ENCODE data around the gene LITAFD. TPM values are rescaled to one million over a fixed set of nuclear protein-coding genes. Genes with fewer than 3 reads are reported as not detected.

Gene LITAFD
- polyA plus RNA-seq, 1 donor from 2014 or later: not detected

DNA sequence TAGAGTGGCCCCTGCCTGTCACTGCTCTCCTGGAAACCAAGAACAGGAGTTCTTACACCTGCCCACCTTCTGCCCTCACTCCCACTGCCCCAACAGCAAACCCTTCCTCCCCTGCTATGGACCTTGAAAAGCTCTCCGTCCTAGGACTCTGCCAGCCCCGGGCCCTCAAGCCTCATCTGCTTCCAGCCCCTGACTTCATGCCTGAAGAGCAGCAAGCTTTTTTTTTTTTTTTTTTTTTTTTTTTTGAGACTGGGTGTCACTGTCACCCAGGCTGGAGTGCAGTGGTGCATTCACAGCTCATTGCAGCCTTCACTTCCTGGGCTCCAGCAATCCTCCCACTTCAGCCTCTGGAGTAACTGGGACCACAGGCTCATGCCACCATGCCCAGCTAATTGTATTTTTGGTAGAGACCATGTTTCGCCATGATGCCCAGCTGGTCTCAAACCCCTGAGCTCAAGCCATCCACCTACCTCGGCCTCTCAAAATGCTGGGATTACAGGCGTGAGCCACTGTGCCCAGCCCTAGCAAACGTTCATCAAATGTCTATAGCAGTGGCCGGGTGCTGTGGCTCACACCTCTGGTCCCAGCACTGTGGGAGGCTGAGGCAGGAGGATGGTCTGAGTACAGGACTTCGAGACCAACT lies 30.3 kb upstream of the LITAFD start:
- Mint-ChIP-seq H3K36me3 (peaks cover 6% of the 10 kb centered on the region), H3K4me1 (peaks cover 4 to 20% (median 7%) of the 10 kb centered on the region in 3 donors), H3K27me3 (no peaks in the 10 kb centered on the region), H3K9me3 (no peaks in the 10 kb centered on the region), H3K4me3 (peak overlapping the region in 1 of 4 donors; percentile 57), H3K27ac (peak overlapping the region in 2 of 3 donors; percentile 23 to 72)

DNA sequence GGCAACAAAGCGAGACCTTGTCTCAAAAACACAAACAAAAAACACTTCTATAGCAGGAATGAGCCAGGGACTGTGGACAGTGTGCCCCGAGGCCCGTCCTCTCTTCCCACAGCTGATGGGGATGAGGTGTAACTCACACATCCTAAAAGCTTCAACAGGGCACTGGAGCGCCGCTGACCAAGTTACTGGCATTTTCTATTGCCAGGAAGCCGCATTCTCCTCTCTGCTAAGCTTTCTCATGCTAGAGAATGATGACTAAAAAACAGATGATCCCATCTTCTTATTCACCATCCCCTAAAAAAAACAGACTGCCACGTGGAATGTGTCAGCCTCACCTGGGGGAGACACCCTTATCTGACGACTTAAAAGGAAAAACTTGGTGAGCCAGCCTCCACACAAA lies 29.6 kb upstream of the LITAFD start:
- H3K36me3 Mint-ChIP-seq: peaks cover 8% of the 10 kb centered on the region

DNA sequence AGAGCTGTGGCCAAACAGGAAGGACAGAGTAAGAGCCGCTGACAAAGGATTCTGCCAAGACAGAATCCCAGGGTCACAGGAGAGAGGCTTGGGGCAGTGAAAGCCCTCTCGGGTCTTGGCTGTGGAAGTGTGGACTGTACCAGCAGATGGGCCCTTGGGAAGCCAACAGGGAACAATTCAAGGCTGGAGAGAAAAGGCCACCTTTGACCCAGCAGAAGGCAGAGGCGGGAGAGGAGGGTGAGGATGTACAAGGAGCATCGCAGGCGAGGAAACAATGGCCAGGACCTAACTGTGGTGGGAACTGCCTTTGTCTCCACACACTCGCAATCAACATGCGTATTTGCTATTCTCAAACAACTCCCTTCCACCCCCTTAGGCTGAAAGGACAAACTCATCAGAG lies 29.0 kb upstream of the LITAFD start:
- Mint-ChIP-seq H3K9me3 (no peaks in the 10 kb centered on the region), H3K4me3 (peak overlapping the region in 1 of 4 donors; percentile 9), H3K4me1 (peaks cover 4 to 22% (median 10%) of the 10 kb centered on the region in 3 donors), H3K36me3 (peaks cover 8% of the 10 kb centered on the region), H3K27me3 (no peaks in the 10 kb centered on the region), H3K27ac (no peak overlapping the region)

More for the DNA sequence above, 29.6 kb upstream of the LITAFD start:
- Mint-ChIP-seq H3K27me3 (no peaks in the 10 kb centered on the region), H3K4me3 (no peak overlapping the region), H3K27ac (no peak overlapping the region), H3K9me3 (no peaks in the 10 kb centered on the region), H3K4me1 (peaks cover 4 to 22% (median 10%) of the 10 kb centered on the region in 3 donors)

DNA sequence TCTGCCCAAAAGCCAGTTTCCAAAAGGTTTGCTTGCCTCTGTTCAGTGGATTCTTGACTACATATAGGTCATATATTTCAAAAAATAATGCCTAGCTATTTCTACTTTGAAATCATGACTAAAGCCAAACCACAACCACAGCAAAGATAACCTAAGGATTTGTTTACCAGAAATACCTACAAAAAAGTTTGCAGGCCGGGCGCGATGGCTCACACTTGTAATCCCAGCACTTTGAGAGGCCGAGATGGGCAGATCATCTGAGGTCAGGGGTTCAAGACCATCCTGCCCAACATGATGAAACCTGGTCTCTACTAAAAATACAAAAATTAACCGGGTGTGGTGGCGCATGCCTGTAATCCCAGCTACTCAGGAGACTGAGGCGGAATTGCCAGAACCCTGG lies 28.5 kb upstream of the LITAFD start:
- H3K4me3 Mint-ChIP-seq: no peak overlapping the region
- no peaks in the 10 kb centered on the region for H3K9me3 Mint-ChIP-seq
- H3K36me3 Mint-ChIP-seq: peaks cover 8% of the 10 kb centered on the region
- H3K27ac Mint-ChIP-seq: no peak overlapping the region
- no peaks in the 10 kb centered on the region for H3K27me3 Mint-ChIP-seq
- peaks cover 4 to 22% (median 11%) of the 10 kb centered on the region in 3 donors for H3K4me1 Mint-ChIP-seq

DNA sequence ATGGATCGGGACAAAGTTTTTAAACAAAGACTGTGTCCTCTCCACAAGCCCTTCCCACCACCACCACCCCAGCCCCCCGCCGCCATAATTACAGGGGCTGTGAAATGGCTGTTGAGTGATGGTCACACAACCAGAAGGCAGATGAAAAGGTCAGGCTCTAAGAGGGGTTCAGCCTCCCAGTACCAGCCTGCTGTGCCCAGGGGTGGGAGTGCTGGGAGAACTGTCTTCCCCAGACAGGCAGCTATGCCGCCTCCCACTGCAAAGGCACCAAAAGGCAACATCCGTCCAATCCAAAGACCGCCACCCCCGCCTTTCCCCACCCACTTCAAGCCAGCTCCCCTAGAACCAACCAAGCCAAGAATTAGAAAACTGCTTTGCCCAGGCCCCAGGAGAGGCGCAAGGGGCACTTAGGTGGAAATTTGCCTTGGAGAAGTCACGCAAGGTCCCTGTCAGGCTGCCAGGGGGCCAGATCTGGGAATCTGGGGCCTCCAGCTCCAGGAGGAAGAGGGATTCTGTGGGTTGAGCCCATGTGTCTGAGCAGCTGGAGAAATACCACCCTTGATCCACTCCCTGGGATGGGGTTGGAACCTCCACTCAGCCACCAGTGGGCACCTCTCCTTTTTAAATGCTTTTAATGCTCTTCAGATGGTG lies 27.7 kb upstream of the LITAFD start:
- H3K4me3 Mint-ChIP-seq: no peak overlapping the region
- H3K27ac Mint-ChIP-seq: no peak overlapping the region
- peaks cover 4 to 22% (median 12%) of the 10 kb centered on the region in 3 donors for H3K4me1 Mint-ChIP-seq
- no peaks in the 10 kb centered on the region for H3K27me3 Mint-ChIP-seq
- H3K9me3 Mint-ChIP-seq: no peaks in the 10 kb centered on the region
- H3K36me3 Mint-ChIP-seq: peaks cover 4% of the 10 kb centered on the region

DNA sequence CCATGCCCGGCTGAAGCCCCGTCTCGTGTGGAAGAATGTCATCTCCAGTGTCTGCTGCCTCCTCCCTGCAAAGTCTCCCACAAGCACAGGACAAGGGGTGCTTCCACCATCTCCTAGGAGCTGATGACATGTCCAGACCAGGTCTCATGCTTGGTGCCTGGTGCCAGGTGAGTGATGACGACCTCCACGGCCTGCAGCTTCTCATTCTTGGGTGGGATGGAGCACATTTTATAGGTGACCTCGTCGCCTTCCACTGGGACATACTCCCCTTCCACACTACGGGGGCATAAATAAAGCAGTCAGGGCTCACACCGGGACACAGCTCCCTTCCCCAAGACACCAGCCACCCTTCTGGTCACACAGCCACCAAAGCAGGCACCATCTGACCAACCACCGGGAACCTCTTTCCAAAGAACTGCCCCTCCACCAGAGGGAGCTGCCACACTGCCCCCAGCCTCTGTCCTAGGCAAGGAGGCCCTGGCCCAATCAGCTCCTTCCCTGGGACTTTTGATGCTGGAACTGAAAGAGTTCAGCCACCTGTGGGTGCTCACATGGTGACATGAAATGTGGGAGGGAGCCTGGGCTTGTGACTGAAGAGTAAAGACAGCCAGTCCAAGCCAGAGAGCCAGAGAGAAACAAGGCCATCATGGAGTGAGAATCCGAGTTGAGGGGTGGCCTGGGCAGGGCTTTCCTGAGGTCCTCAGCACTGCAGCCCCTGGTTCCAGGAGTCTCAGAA lies 26.9 kb upstream of the LITAFD start:
- Mint-ChIP-seq H3K27ac (peak overlapping the region in 1 of 3 donors; percentile 67), H3K27me3 (no peaks in the 10 kb centered on the region), H3K36me3 (peaks cover 4% of the 10 kb centered on the region), H3K9me3 (no peaks in the 10 kb centered on the region), H3K4me3 (peak overlapping the region in 1 of 4 donors; percentile 4), H3K4me1 (peaks cover 4 to 17% (median 8%) of the 10 kb centered on the region in 3 donors)

DNA sequence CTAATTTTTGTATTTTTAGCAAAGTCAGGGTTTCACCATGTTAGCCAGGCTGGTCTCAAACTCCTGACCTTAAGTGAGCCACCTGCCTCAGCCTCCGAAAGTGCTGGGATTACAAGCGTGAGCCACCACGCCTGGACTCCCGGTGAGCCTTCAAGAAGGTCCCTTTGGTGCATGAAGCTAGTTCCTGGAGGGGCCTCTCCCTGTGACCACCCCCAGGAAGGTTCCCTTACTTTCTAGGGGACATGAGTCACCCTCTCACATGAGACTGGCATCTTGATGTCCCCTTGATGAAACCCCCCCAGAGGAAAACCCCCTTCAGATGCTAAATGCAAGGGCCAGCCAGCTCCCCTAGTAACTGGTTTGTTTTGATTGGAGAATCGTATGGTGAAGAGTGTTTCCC lies 26.2 kb upstream of the LITAFD start:
- Mint-ChIP-seq H3K27me3 (no peaks in the 10 kb centered on the region), H3K4me3 (peak overlapping the region in 1 of 4 donors; percentile 54), H3K36me3 (peaks cover 4% of the 10 kb centered on the region), H3K27ac (no peak overlapping the region), H3K9me3 (no peaks in the 10 kb centered on the region), H3K4me1 (peaks cover 4 to 10% (median 8%) of the 10 kb centered on the region in 3 donors)

DNA sequence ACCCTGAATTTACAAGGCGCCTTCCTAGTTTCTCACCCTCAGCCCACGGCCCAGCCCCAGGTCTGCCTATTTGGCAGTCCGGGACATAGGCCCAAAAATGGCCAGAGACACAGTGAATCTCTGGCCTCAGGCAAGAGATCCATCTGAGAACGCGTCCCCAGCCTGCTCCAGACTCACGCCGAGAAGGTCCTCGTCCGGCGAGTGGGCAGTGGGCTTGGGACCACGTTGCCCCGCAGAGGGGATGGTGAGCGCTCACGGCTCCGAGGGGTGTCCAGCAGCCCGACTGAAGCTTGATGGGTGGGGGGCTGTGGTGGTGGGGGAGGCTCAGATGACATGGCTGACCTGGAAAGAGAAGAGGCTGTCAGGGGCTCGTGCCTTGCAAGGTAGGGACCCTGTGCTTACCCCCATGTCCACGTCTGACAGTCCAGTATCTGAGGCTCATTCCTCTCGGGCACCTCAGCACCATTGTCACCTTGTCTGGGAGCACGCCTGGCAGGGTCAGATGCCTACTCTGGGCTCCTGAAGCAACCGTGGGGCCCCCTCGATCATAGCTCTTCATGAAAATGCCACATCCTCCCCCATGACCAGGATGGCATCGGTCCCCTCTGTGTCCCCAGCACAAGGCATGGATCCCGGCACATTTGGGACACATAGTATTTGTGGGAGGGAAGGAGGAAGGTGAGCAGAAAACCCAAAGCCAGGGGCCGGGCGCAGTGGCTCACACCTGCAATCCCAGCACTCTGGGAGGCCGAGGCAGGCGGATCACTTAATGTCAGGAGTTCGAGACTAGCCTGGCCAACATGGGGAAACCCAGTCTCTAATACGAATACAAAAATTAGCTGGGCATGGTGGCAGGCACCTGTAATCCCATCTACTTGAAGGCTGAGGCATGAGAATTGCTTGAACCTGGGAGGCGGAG lies 22.9 kb upstream of the LITAFD start:
- peaks cover 4 to 20% (median 13%) of the 10 kb centered on the region in 3 donors for H3K4me1 Mint-ChIP-seq
- H3K4me3 Mint-ChIP-seq: no peak overlapping the region
- no peaks in the 10 kb centered on the region for H3K27me3 Mint-ChIP-seq
- H3K27ac Mint-ChIP-seq: peak overlapping the region in 1 of 3 donors; percentile 80
- no peaks in the 10 kb centered on the region for H3K9me3 Mint-ChIP-seq
- peaks cover 4% of the 10 kb centered on the region for H3K36me3 Mint-ChIP-seq

DNA sequence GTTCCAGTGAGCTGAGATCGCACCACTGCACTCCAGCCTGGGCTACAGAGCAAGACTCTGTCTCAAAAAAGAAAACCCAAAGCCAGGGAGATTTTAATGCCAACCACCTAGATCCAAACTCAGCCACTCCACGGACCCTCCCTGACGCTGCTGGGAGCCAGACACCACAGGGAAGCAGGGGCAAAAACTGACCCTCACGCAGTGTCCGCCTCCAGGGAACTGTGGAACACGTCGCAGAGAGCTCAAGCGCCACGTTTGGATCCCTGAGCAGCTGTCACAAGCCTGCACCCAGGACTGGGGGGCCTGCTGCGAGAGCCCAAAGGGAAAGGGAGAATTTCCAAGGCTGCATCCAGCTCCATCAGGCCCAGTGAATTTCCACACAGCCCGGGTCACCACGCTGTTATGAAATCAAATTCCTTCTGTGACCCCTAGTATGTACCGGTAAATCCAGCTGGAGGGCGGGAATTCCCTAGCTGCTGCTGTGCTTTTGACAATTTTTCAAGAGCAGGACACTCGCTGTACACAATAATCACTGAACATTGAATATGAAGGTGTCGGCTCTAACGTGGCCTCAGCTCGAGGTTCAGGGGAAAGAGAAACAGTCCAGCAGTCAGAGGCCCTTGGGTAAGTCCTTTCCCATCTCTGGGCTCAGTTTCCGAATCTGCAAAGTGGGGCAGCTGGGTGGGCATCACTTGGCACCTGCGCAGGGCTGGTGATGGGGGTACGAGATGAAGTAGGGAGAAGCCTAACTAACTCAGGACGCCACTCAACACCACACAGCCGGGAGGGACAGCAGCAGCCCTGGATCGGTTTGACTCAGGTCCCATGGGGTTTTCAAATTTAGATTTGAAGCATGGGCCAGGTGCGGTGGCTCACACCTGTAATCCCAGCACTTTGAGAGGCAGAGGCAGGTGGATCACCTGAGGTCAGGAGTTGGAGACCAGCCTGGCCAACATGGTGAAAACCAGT lies 22.0 kb upstream of the LITAFD start:
- H3K27ac Mint-ChIP-seq: peak overlapping the region in 1 of 3 donors; percentile 80
- H3K4me1 Mint-ChIP-seq: peaks cover 9 to 28% (median 20%) of the 10 kb centered on the region in 3 donors

DNA sequence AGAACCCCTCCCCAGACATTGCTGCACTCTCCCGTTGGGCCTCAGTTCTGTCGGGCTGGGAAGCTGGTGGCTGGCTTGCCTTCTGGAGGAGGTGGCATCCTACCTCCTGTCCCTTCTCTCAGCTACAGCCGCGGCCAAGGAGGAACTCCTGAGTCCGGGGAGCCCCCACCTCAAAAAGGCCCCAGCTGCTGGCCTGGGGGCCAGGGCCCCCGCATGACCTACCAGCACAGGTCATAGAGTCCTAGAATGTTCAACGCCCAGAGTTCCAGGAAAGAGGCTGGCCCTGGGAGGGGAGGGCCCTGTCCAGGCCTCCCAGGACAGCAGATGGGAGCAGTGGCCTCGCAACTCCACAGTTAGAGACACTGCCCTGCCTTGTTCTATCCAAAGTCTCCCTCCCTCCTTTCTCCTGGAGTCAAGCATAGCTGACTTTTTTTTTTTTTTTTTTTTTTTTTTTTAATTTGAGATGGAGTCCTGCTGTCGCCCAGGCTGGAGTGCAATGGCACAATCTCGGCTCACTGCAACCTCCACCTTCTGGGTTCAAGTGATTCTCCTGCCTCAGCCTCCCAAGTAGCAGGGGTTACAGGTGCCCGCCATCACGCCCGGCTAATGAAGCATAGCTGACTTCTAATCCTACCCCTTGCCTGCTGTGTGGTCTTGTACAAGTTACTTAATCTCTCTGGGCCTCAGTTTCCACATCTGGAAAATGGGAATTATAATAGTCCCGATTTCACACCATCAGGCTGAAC lies 20.4 kb upstream of the LITAFD start:
- Mint-ChIP-seq H3K4me1 (peaks cover 13 to 32% (median 25%) of the 10 kb centered on the region in 3 donors), H3K4me3 (no peak overlapping the region), H3K36me3 (peaks cover 2% of the 10 kb centered on the region), H3K27ac (peak overlapping the region in 2 of 3 donors; percentile 31 to 47), H3K27me3 (no peaks in the 10 kb centered on the region), H3K9me3 (no peaks in the 10 kb centered on the region)

More for the DNA sequence above, 22.0 kb upstream of the LITAFD start:
- peaks cover 3% of the 10 kb centered on the region for H3K36me3 Mint-ChIP-seq
- no peaks in the 10 kb centered on the region for H3K27me3 Mint-ChIP-seq
- H3K9me3 Mint-ChIP-seq: no peaks in the 10 kb centered on the region
- H3K4me3 Mint-ChIP-seq: no peak overlapping the region

DNA sequence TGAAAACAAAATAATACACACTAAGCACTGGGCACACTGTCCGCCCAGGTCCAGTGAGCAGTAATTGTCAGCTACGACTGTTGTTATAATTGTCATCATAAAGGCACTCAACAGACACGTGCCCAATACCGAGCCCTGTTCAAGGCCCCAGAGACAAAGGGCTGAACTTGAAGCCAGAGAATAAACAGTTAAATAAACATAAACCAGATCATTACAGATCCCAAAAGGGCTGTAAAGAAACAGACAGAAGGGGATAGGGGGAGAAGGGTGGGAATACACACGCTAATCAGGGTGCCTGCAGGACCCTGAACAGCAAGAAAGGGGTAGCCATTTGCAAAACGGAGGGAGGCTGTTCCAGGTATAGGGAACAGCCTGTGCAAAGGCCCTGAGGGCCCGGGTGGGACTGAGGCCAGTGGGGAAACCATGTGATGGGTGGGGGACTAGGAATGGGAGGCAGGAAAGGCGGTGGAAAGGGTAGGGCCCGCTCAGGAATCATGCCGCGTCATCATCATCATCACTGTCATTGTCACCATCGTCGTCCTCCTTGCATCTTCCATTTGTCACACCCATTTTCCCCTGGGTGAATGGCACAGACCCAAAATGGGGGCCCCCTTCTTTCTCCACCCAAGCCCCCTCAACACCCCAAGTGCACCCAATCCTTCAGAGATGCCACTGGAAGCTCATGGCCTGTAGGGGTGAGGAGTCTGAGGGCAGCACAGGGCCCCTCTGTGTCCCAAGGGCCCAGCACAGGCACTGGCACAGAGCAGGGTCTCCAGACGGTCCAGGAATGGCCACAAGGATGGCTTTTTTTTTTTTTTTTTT lies 19.6 kb upstream of the LITAFD start:
- Mint-ChIP-seq H3K4me3 (no peak overlapping the region), H3K36me3 (no peaks in the 10 kb centered on the region), H3K27ac (peak overlapping the region in 1 of 3 donors; percentile 31), H3K27me3 (no peaks in the 10 kb centered on the region), H3K4me1 (peaks cover 14 to 35% (median 26%) of the 10 kb centered on the region in 3 donors), H3K9me3 (no peaks in the 10 kb centered on the region)
